ENCODE data around the gene MYO1C.

GRCh38 chr17:1461198-1461944, 31.1 kb downstream of the MYO1C start:
- TF ChIP-seq CTCF (IDR thresholded peaks at IDR 0.05; ENCODE audit: insufficient read depth, low read length, poor library complexity, severe bottlenecking) (no peak), EZH2phosphoT487 (conservative IDR thresholded peaks at IDR 0.05; ENCODE audit: low read length) (no peak)
